Activated T-helper 17 cell treated with anti-CD3 and anti-CD28 coated beads, Interleukin-2, amount 50 U/mL, for 72 hours (primary cell): ENCODE results near the gene KIAA0319L. TPM values are rescaled to one million over a fixed set of nuclear protein-coding genes. Genes with fewer than 3 reads are reported as not detected.
"Not testable (repeated sequence)": the region's sequence is repeated elsewhere in the genome, so short reads cannot be mapped to it uniquely, and the experiment has no call there.

Experiments
- ATAC-seq: fragments of 150-1000 bp; cut with Tn5 transposase; replicated peaks from 2 replicates; pipeline ENCODE4 v1.10.0; 2021; ENCODE audit warnings: mild to moderate bottlenecking, moderate library complexity
- H3K27ac Mint-ChIP-seq: one replicate; pipeline ENCODE4 v1.8.0; 2022; ENCODE audit warnings: mixed read lengths
- H3K27me3 Mint-ChIP-seq: one replicate; pipeline ENCODE4 v1.8.0; 2022; ENCODE audit warnings: mixed read lengths
- H3K36me3 Mint-ChIP-seq: one replicate; pipeline ENCODE4 v1.8.0; 2022; ENCODE audit warnings: low read depth, mild to moderate bottlenecking, mixed read lengths
- H3K4me1 Mint-ChIP-seq: one replicate; pipeline ENCODE4 v1.8.0; 2022; ENCODE audit warnings: mixed read lengths
- H3K4me3 Mint-ChIP-seq: one replicate; pipeline ENCODE4 v1.8.0; 2022; ENCODE audit warnings: mild to moderate bottlenecking, mixed read lengths
- H3K9me3 Mint-ChIP-seq: one replicate; pipeline ENCODE4 v1.8.0; 2022; ENCODE audit warnings: mixed read lengths
- total RNA-seq, 2 donors: library from RNA; stranded (reverse); gene quantifications; one replicate each; pipeline ENCODE4 v1.2.3, GENCODE V29; 2022

The KIAA0319L gene
- total RNA-seq, 2 donors from 2014 or later, result 45.8 to 98.2 TPM

- Mint-ChIP-seq H3K4me3 (no peak overlapping the region), H3K9me3 (no peaks in the 10 kb centered on the region), H3K27me3 (no peaks in the 10 kb centered on the region), H3K36me3 (peaks cover 75% of the 10 kb centered on the region), H3K4me1 (peaks cover 5% of the 10 kb centered on the region), H3K27ac (no peak overlapping the region)
- ATAC-seq, result no peak
These were observed 81.1 kb downstream of the KIAA0319L start for GRCh38 chr1:35475856-35476674.

GRCh38 chr1:35475356-35475755, 81.8 kb downstream of the KIAA0319L start:
- peaks cover 5% of the 10 kb centered on the region for H3K4me1 Mint-ChIP-seq
- H3K36me3 Mint-ChIP-seq, result peaks cover 82% of the 10 kb centered on the region
- H3K27ac Mint-ChIP-seq, result no peak overlapping the region
- H3K4me3 Mint-ChIP-seq, result no peak overlapping the region
- no peaks in the 10 kb centered on the region for H3K9me3 Mint-ChIP-seq
- no peak for ATAC-seq
- no peaks in the 10 kb centered on the region for H3K27me3 Mint-ChIP-seq

GRCh38 chr1:35473216-35473615, 84.0 kb downstream of the KIAA0319L start:
- not testable (repeated sequence) for H3K4me3 Mint-ChIP-seq, H3K27ac Mint-ChIP-seq, H3K9me3 Mint-ChIP-seq, H3K27me3 Mint-ChIP-seq
- peaks cover 95% of the 10 kb centered on the region for H3K36me3 Mint-ChIP-seq
- ATAC-seq, result peak; percentile 56
- H3K4me1 Mint-ChIP-seq, result peaks cover 12% of the 10 kb centered on the region

- H3K4me3 Mint-ChIP-seq, result no peak overlapping the region
- peaks cover 19% of the 10 kb centered on the region for H3K4me1 Mint-ChIP-seq
- H3K27me3 Mint-ChIP-seq, result no peaks in the 10 kb centered on the region
- peaks cover 95% of the 10 kb centered on the region for H3K36me3 Mint-ChIP-seq
- H3K27ac Mint-ChIP-seq, result no peak overlapping the region
- H3K9me3 Mint-ChIP-seq, result no peaks in the 10 kb centered on the region
- ATAC-seq, result no peak
These were observed 86.1 kb downstream of the KIAA0319L start for GRCh38 chr1:35470977-35471613.

GRCh38 chr1:35466120-35466519, 91.1 kb downstream of the KIAA0319L start:
- no peak overlapping the region for H3K27ac Mint-ChIP-seq
- peaks cover 98% of the 10 kb centered on the region for H3K36me3 Mint-ChIP-seq
- no peaks in the 10 kb centered on the region for H3K9me3 Mint-ChIP-seq
- peaks cover 31% of the 10 kb centered on the region for H3K4me1 Mint-ChIP-seq
- no peaks in the 10 kb centered on the region for H3K27me3 Mint-ChIP-seq
- H3K4me3 Mint-ChIP-seq, result no peak overlapping the region
- no peak for ATAC-seq

- not testable (repeated sequence) for ATAC-seq, H3K4me3 Mint-ChIP-seq, H3K9me3 Mint-ChIP-seq, H3K27me3 Mint-ChIP-seq
- peak overlapping the region; percentile 95 for H3K27ac Mint-ChIP-seq
- H3K36me3 Mint-ChIP-seq, result peaks cover 97% of the 10 kb centered on the region
- peaks cover 25% of the 10 kb centered on the region for H3K4me1 Mint-ChIP-seq
These were observed 93.5 kb downstream of the KIAA0319L start for GRCh38 chr1:35463749-35464148.

- H3K4me3 Mint-ChIP-seq, result peak overlapping the region; percentile 77
- ATAC-seq, result no peak
- H3K27me3 Mint-ChIP-seq, result no peaks in the 10 kb centered on the region
- H3K36me3 Mint-ChIP-seq, result peaks cover 96% of the 10 kb centered on the region
- peak overlapping the region; percentile 95 for H3K27ac Mint-ChIP-seq
- H3K4me1 Mint-ChIP-seq, result peaks cover 23% of the 10 kb centered on the region
- H3K9me3 Mint-ChIP-seq, result no peaks in the 10 kb centered on the region
These were observed 94.0 kb downstream of the KIAA0319L start for GRCh38 chr1:35463232-35463631.

GRCh38 chr1:35461966-35462651, 95.1 kb downstream of the KIAA0319L start:
- H3K36me3 Mint-ChIP-seq, result peaks cover 91% of the 10 kb centered on the region
- ATAC-seq, result peak; percentile 80
- peak overlapping the region; percentile 77 for H3K4me3 Mint-ChIP-seq
- no peaks in the 10 kb centered on the region for H3K9me3 Mint-ChIP-seq
- H3K27ac Mint-ChIP-seq, result peak overlapping the region; percentile 95
- H3K4me1 Mint-ChIP-seq, result peaks cover 16% of the 10 kb centered on the region
- no peaks in the 10 kb centered on the region for H3K27me3 Mint-ChIP-seq

GRCh38 chr1:35460796-35461195, 96.4 kb downstream of the KIAA0319L start:
- Mint-ChIP-seq H3K27me3 (no peaks in the 10 kb centered on the region), H3K4me1 (peaks cover 20% of the 10 kb centered on the region), H3K9me3 (no peaks in the 10 kb centered on the region), H3K27ac (peak overlapping the region; percentile 26), H3K36me3 (peaks cover 86% of the 10 kb centered on the region), H3K4me3 (no peak overlapping the region)
- no peak for ATAC-seq

- peak overlapping the region; percentile 34 for H3K27ac Mint-ChIP-seq
- no peaks in the 10 kb centered on the region for H3K9me3 Mint-ChIP-seq
- H3K27me3 Mint-ChIP-seq, result no peaks in the 10 kb centered on the region
- H3K4me1 Mint-ChIP-seq, result peaks cover 39% of the 10 kb centered on the region
- peaks cover 75% of the 10 kb centered on the region for H3K36me3 Mint-ChIP-seq
- peak; percentile 91 for ATAC-seq
- H3K4me3 Mint-ChIP-seq, result peak overlapping the region; percentile 62
These were observed 102.6 kb downstream of the KIAA0319L start for GRCh38 chr1:35454616-35455015.

- Mint-ChIP-seq H3K4me1 (peaks cover 39% of the 10 kb centered on the region), H3K27ac (peak overlapping the region; percentile 34), H3K36me3 (peaks cover 73% of the 10 kb centered on the region)
These were observed 103.0 kb downstream of the KIAA0319L start for GRCh38 chr1:35454176-35454575.

GRCh38 chr1:35453031-35453430, 104.2 kb downstream of the KIAA0319L start:
- Mint-ChIP-seq H3K4me3 (peak overlapping the region; percentile 62), H3K4me1 (peaks cover 39% of the 10 kb centered on the region), H3K9me3 (no peaks in the 10 kb centered on the region), H3K36me3 (peaks cover 65% of the 10 kb centered on the region), H3K27ac (peak overlapping the region; percentile 34), H3K27me3 (no peaks in the 10 kb centered on the region)
- ATAC-seq, result no peak

More at GRCh38 chr1:35454176-35454575, 103.0 kb downstream of the KIAA0319L start:
- Mint-ChIP-seq H3K27me3 (no peaks in the 10 kb centered on the region), H3K4me3 (peak overlapping the region; percentile 62), H3K9me3 (no peaks in the 10 kb centered on the region)
- peak; percentile 12 for ATAC-seq

GRCh38 chr1:35452106-35452774, 105.0 kb downstream of the KIAA0319L start:
- Mint-ChIP-seq H3K9me3 (no peaks in the 10 kb centered on the region), H3K27me3 (no peaks in the 10 kb centered on the region), H3K4me1 (peaks cover 39% of the 10 kb centered on the region), H3K27ac (peak overlapping the region; percentile 34), H3K36me3 (peaks cover 60% of the 10 kb centered on the region), H3K4me3 (peak overlapping the region; percentile 62)
- no peak for ATAC-seq

- Mint-ChIP-seq H3K27ac (peak overlapping the region; percentile 34), H3K4me3 (peak overlapping the region; percentile 62), H3K27me3 (no peaks in the 10 kb centered on the region), H3K4me1 (peaks cover 39% of the 10 kb centered on the region), H3K9me3 (no peaks in the 10 kb centered on the region), H3K36me3 (peaks cover 54% of the 10 kb centered on the region)
- peak; percentile 47 for ATAC-seq
These were observed 106.1 kb downstream of the KIAA0319L start for GRCh38 chr1:35451125-35451528.
